Neuronal stem cell (in vitro differentiated cells): ENCODE measurements around the gene DTYMK.

Experiments used
- DNase-seq: peaks from one replicate; pipeline ENCODE4 v3.0.0-alpha.2; 2013; ENCODE audit warnings: low spot score
- H2AFZ ChIP-seq: one replicate; pipeline ENCODE4 v1.6.1; 2013; ENCODE audit warnings: mild to moderate bottlenecking, low read length, inconsistent platforms
- H2AK5ac ChIP-seq: 2 replicates; pipeline ENCODE4 v1.6.1; 2013; ENCODE audit warnings: low read depth, mild to moderate bottlenecking, inconsistent platforms, low read length, moderate library complexity, mixed read lengths
- H2BK120ac ChIP-seq: 2 replicates; pipeline ENCODE4 v1.6.1; 2013; ENCODE audit warnings: low read depth, mild to moderate bottlenecking, inconsistent platforms, low read length, moderate library complexity, mixed read lengths
- H2BK12ac ChIP-seq: one replicate; pipeline ENCODE4 v1.6.1; 2013; ENCODE audit warnings: low read length, inconsistent platforms
- H2BK15ac ChIP-seq: 2 replicates; pipeline ENCODE4 v1.6.1; 2013; ENCODE audit warnings: mild to moderate bottlenecking, low read length, inconsistent platforms, mixed read lengths
- H2BK5ac ChIP-seq: one replicate; pipeline ENCODE4 v1.6.1; 2013; ENCODE audit warnings: inconsistent platforms, mild to moderate bottlenecking, low read length, moderate library complexity
- H3K14ac ChIP-seq: one replicate; pipeline ENCODE4 v1.6.1; 2013; ENCODE audit warnings: low read length, inconsistent platforms
- H3K18ac ChIP-seq: 2 replicates; pipeline ENCODE4 v1.6.1; 2013; ENCODE audit warnings: low read length, inconsistent platforms
- H3K23ac ChIP-seq: 2 replicates; pipeline ENCODE4 v1.6.1; 2013; ENCODE audit warnings: low read depth, mild to moderate bottlenecking, mixed read lengths, low read length, inconsistent platforms; ENCODE audit not compliant: poor library complexity
- H3K27ac ChIP-seq: replicated peaks from 3 replicates; pipeline ENCODE4 v1.5.1; 2013; ENCODE audit warnings: low read length, inconsistent platforms
- H3K27me3 ChIP-seq, 3 experiments: 2 replicates each; pipeline ENCODE4 v1.6.1; 2013; ENCODE audit warnings: low read length in 3 of 3, mild to moderate bottlenecking in 2 of 3, inconsistent platforms in 1 of 3, low read depth in 1 of 3, mixed read lengths in 1 of 3, moderate library complexity in 1 of 3; ENCODE audit not compliant: control insufficient read depth in 3 of 3, insufficient read depth in 3 of 3
- H3K36me3 ChIP-seq, 2 donors: replicated peaks in 1 of 2; 2 replicates each; pipeline ENCODE4 v1.6.1; 2013; ENCODE audit warnings: low read length in 2 of 2; ENCODE audit not compliant: control insufficient read depth in 2 of 2, insufficient read depth in 2 of 2
- H3K4ac ChIP-seq: 2 replicates; pipeline ENCODE4 v1.6.1; 2013; ENCODE audit warnings: inconsistent platforms, mild to moderate bottlenecking, low read length, moderate library complexity
- H3K4me1 ChIP-seq, 2 donors: 1 replicate in 1 of 2; 2 replicates in 1 of 2; pipeline ENCODE4 v1.6.1; 2013; ENCODE audit warnings: low read length in 2 of 2, low read depth in 1 of 2; ENCODE audit not compliant: control insufficient read depth in 2 of 2, insufficient read depth in 1 of 2
- H3K4me2 ChIP-seq: one replicate; pipeline ENCODE4 v1.6.1; 2013; ENCODE audit warnings: mild to moderate bottlenecking, low read length, inconsistent platforms; ENCODE audit not compliant: insufficient read depth, poor library complexity, severe bottlenecking
- H3K4me3 ChIP-seq, 2 donors: 2 replicates each; pipeline ENCODE4 v1.5.1; 2013; ENCODE audit warnings: low read length in 2 of 2, mild to moderate bottlenecking in 2 of 2, inconsistent platforms in 1 of 2, moderate library complexity in 1 of 2
- H3K79me1 ChIP-seq: one replicate; pipeline ENCODE4 v1.6.1; 2013; ENCODE audit warnings: low read depth, mild to moderate bottlenecking, inconsistent platforms, low read length, moderate library complexity
- H3K9ac ChIP-seq: one replicate; pipeline ENCODE4 v1.6.1; 2013; ENCODE audit warnings: mild to moderate bottlenecking, low read depth, low read length, inconsistent platforms; ENCODE audit not compliant: poor library complexity
- H3K9me3 ChIP-seq, 2 donors: replicated peaks in 1 of 2; 2 replicates each; pipeline versions ENCODE3 to v1.6.1; 2013; ENCODE audit warnings: low read length in 2 of 2, mild to moderate bottlenecking in 2 of 2, inconsistent platforms in 1 of 2, low read depth in 1 of 2, mixed read lengths in 1 of 2, moderate library complexity in 1 of 2; ENCODE audit not compliant: control insufficient read depth in 2 of 2, insufficient read depth in 1 of 2
- H4K8ac ChIP-seq: one replicate; pipeline ENCODE4 v1.6.1; 2013; ENCODE audit warnings: low read depth, mild to moderate bottlenecking, inconsistent platforms, low read length, moderate library complexity
- H4K91ac ChIP-seq: one replicate; pipeline ENCODE4 v1.6.1; 2013; ENCODE audit warnings: low read length, low read depth, mild to moderate bottlenecking, inconsistent platforms; ENCODE audit not compliant: poor library complexity
- WGBS, 2 donors: extraction: QIAGEN DNeasy Blood & Tissue Kit; methylation state at CpG; one replicate each; pipeline ENCODE4 v1.1.7; 2013; ENCODE audit warnings: missing lambda C conversion rate in 2 of 2, mixed read lengths in 1 of 2; ENCODE audit not compliant: insufficient read length in 2 of 2, insufficient replicate concordance in 1 of 2; ENCODE audit errors: extremely low coverage in 2 of 2; 5-methylcytosine and 5-hydroxymethylcytosine counted together

The DTYMK gene

DNA sequence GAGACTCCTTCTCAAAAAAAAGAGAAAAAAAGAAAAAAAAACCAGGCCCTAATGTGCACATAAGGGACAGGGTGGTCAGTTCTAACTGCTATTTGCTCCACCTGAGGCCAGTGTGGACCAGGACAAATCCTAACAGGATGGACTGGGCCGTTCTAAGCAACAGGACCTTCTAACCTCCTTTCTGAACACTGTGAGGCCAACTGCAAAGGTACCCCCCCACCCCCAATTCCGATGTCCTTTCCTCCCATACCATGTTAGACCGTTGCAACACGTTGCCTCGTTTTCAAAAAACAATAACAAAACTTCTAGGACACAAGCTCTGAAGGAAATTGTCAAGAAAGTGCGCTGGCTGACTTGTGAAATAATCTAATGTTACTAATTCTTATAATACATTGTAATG lies 50.9 kb downstream of the DTYMK start:
- Histone ChIP-seq H3K4me1 (peaks cover 6 to 9% of the 10 kb centered on the region in 2 donors), H2BK120ac (no peak overlapping the region), H2AK5ac (no peak overlapping the region), H3K79me1 (peaks cover 23% of the 10 kb centered on the region), H4K91ac (no peak overlapping the region), H2BK5ac (no peak overlapping the region), H3K18ac (no peak overlapping the region), H3K4me2 (no peak overlapping the region), H3K9ac (no peak overlapping the region), H3K4ac (no peak overlapping the region), H2AFZ (no peak overlapping the region), H3K36me3 (peaks cover 21 to 65% of the 10 kb centered on the region in 2 donors), H2BK12ac (no peak overlapping the region), H3K27ac (no peak overlapping the region), H3K9me3 (peaks cover 3 to 14% of the 10 kb centered on the region in 2 donors), H4K8ac (no peak overlapping the region), H3K4me3 (peak overlapping the region; percentile 23 to 100), H3K27me3 (no peaks in the 10 kb centered on the region), H3K14ac (no peak overlapping the region), H2BK15ac (no peak overlapping the region), H3K23ac (no peak overlapping the region)
- no CpG with 5 or more reads among the region's 6 CpGs for WGBS, 2 donors
- no peak for DNase-seq

DNA sequence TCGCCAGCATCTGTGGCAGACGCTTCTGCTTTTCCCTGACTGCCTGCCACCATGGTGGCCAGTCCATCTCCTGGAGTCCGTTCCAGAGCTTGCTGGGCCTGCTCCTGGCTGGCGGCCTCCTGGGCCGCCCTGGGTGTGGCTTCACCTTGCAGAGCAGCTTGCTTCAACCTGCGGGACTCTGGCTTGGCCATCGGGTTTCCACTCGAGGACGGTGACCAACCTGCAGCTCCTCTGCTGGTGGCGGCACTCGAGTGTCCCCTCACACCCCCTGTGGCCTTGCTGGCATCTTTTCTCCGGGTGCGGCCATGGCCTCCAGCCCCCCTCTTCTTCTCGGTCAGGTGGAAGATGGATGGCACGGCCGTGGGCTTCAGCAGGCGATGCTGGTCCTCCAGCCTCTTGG lies 53.1 kb downstream of the DTYMK start:
- Histone ChIP-seq H3K4me3 (no peak overlapping the region), H3K9ac (no peak overlapping the region), H2BK15ac (no peak overlapping the region), H3K27ac (no peak overlapping the region), H3K9me3 (no peaks in the 10 kb centered on the region), H2BK120ac (no peak overlapping the region), H2BK5ac (no peak overlapping the region), H3K4me1 (peaks cover 5% of the 10 kb centered on the region in 2 donors), H4K8ac (no peak overlapping the region), H3K79me1 (peaks cover 19% of the 10 kb centered on the region), H2AFZ (no peak overlapping the region), H2AK5ac (no peak overlapping the region), H3K27me3 (no peaks in the 10 kb centered on the region), H3K4ac (no peak overlapping the region), H3K36me3 (peaks cover 21 to 64% of the 10 kb centered on the region in 2 donors), H3K14ac (no peak overlapping the region), H3K23ac (no peak overlapping the region), H4K91ac (no peak overlapping the region), H3K18ac (no peak overlapping the region), H2BK12ac (no peak overlapping the region), H3K4me2 (no peak overlapping the region)
- DNase-seq, result no peak
- no CpG with 5 or more reads among the region's 17 CpGs for WGBS, 2 donors

DNA sequence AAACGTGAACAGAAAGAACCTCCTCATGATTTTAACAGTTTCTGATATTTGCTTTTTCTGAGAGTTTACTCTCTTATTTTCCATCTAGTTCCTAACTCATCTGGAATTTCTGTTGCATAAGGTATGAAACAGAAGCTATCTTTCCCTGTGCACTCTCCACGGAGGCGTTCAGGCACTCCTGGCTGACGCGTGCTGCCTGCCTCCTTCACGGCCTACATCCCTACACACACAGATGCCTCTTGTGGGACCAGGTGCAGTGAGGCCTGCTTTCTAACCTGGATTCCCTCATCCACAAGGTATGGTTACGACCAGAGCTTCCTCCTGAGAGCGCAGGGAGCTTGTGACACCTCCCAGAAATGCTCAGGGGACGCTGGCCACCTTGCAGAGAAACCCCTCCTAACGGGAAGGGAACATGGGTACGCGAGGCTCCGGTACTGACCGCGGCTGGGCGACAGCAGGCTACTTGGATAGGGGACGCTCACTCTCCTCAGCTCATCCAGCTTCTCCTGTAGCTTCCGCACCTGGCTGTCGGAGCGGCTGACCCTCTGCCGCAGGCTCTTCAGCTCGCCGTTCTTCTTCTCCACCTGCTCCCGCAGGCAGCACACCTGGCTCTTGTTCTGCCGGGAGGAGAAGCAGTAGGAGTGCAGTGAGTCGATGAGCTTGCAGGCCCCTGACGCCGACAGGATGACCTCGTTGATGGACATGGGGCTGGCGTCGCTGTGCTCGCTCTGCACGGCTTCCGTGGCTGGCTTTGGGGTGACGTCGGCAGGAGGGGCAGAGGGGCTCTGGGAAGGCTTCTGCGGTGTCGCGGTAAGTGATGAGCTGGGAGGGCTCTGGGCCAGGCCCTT lies 53.9 kb downstream of the DTYMK start:
- Histone ChIP-seq H2AK5ac (no peak overlapping the region), H3K9ac (no peak overlapping the region), H3K27ac (no peak overlapping the region), H3K18ac (peak overlapping the region; percentile 44), H3K14ac (peak overlapping the region; percentile 47), H2BK12ac (no peak overlapping the region), H3K36me3 (peaks cover 22 to 71% of the 10 kb centered on the region in 2 donors), H3K4me3 (peak overlapping the region in 1 of 2 donors; percentile 38), H4K8ac (no peak overlapping the region), H3K4me1 (peaks cover 0 to 3% of the 10 kb centered on the region in 2 donors), H3K27me3 (no peaks in the 10 kb centered on the region), H3K4me2 (no peak overlapping the region), H2BK15ac (no peak overlapping the region), H4K91ac (no peak overlapping the region), H3K4ac (no peak overlapping the region), H2AFZ (no peak overlapping the region), H3K79me1 (peaks cover 21% of the 10 kb centered on the region), H2BK5ac (no peak overlapping the region), H3K23ac (no peak overlapping the region), H3K9me3 (no peaks in the 10 kb centered on the region), H2BK120ac (no peak overlapping the region)
- WGBS, 2 donors, result no CpG with 5 or more reads among the region's 39 CpGs
- DNase-seq, result no peak

DNA sequence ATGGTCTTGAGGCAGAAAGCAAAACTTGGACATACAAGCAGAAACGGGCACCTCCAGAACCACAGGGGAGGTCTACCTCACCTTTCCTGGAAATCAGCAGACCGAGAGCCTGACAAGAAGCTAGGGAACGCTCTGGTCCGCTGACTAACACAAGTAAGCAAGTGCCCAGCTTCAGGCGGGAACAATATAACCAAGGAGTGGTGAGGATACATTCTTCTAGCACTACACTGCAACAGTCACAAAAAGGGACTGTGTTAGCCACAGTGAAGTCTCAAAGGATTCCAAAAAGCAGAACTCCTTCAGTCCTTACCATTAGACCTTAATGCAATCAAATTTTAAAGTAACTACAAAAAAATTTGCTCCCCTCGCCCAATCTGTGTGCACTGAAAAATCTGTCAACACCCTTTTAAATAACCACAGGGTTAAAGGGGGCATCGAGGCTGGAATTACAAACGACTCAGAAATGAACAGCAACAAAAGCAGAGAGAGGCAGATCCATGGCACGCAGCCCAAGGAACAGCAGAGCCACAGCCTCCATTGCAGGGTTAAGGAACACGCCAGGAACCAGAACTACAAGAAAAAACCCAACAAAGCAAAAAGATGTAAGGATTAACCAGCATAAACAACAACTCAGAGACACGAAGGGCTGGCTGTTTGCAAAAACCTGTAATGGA lies 56.7 kb downstream of the DTYMK start:
- Histone ChIP-seq H3K36me3 (peaks cover 24 to 88% of the 10 kb centered on the region in 2 donors), H3K14ac (no peak overlapping the region), H3K4me3 (no peak overlapping the region), H4K91ac (no peak overlapping the region), H3K23ac (no peak overlapping the region), H3K4me1 (no peaks in the 10 kb centered on the region), H3K18ac (no peak overlapping the region), H3K27me3 (no peaks in the 10 kb centered on the region), H2BK15ac (no peak overlapping the region), H4K8ac (no peak overlapping the region), H3K9me3 (no peaks in the 10 kb centered on the region), H3K4ac (no peak overlapping the region), H2BK12ac (no peak overlapping the region), H3K9ac (no peak overlapping the region), H3K79me1 (peaks cover 19% of the 10 kb centered on the region), H3K4me2 (no peak overlapping the region), H2BK120ac (no peak overlapping the region), H2BK5ac (no peak overlapping the region), H2AK5ac (no peak overlapping the region), H2AFZ (no peak overlapping the region), H3K27ac (no peak overlapping the region)
- no peak for DNase-seq
- WGBS, 2 donors, result no CpG with 5 or more reads among the region's 11 CpGs
